ENCODE measurements around the gene FHAD1.

GRCh38 chr1:15326691-15327588 lies 79.9 kb downstream of the FHAD1 start:
- TF ChIP-seq CTCF (IDR thresholded peaks at IDR 0.05), result no peak
- TF ChIP-seq EZH2 (IDR thresholded peaks at IDR 0.05; ENCODE audit: borderline replicate concordance, insufficient read depth, low read depth, low read length, poor library complexity, severe bottlenecking), result no peak
